Karpas-422 (cell line): ENCODE measurements around the gene DCK. TPM values are rescaled to one million over a fixed set of nuclear protein-coding genes. Genes with fewer than 3 reads are reported as not detected.
"Not testable (repeated sequence)": the region's sequence is repeated elsewhere in the genome, so short reads cannot be mapped to it uniquely, and the experiment has no call there.

Source experiments
- DNase-seq: peaks from one replicate; pipeline ENCODE4 v3.0.0-alpha.2; 2015
- H2AFZ ChIP-seq: fragments of 200-600 bp; sonication (generic); 2 replicates; pipeline ENCODE4 v1.6.1; 2014; ENCODE audit warnings: antibody characterized with exemption, low read length, mixed read lengths
- H3K27ac ChIP-seq: fragments of 200-600 bp; sonication (generic); 2 replicates; pipeline ENCODE4 v1.5.1; 2014; ENCODE audit warnings: mild to moderate bottlenecking, low read length, moderate library complexity
- H3K27me3 ChIP-seq: fragments of 200-600 bp; sonication (generic); 2 replicates; pipeline ENCODE4 v1.6.1; 2014; ENCODE audit warnings: low read length, mixed read lengths
- H3K36me3 ChIP-seq: fragments of 200-600 bp; sonication (generic); 2 replicates; pipeline ENCODE4 v1.6.1; 2014; ENCODE audit warnings: low read length, mixed read lengths; ENCODE audit not compliant: insufficient read depth
- H3K4me1 ChIP-seq: fragments of 200-600 bp; sonication (generic); 2 replicates; pipeline ENCODE4 v1.6.1; 2014; ENCODE audit warnings: mild to moderate bottlenecking, low read length, mixed read lengths
- H3K4me2 ChIP-seq: fragments of 200-600 bp; sonication (generic); 2 replicates; pipeline ENCODE4 v1.6.1; 2014; ENCODE audit warnings: low read length, low read depth, mild to moderate bottlenecking; ENCODE audit not compliant: poor library complexity, severe bottlenecking
- H3K4me3 ChIP-seq: fragments of 200-600 bp; sonication (generic); 2 replicates; pipeline ENCODE4 v1.5.1; 2014; ENCODE audit warnings: mild to moderate bottlenecking, antibody characterized with exemption, low read length, mixed read lengths
- H3K79me2 ChIP-seq: fragments of 200-600 bp; sonication (generic); 2 replicates; pipeline ENCODE4 v1.6.1; 2014; ENCODE audit warnings: mild to moderate bottlenecking, low read length, mixed read lengths
- H3K9ac ChIP-seq: fragments of 200-600 bp; sonication (generic); 2 replicates; pipeline ENCODE4 v1.6.0; 2014; ENCODE audit warnings: low read length
- H3K9me2 ChIP-seq: fragments of 200-600 bp; sonication (generic), shearing (Covaris generic); replicated peaks from 2 replicates; pipeline ENCODE4 v1.6.0; 2014; ENCODE audit warnings: mild to moderate bottlenecking, low read length, moderate library complexity; ENCODE audit not compliant: insufficient read depth
- H3K9me3 ChIP-seq: fragments of 300-700, 200-600 bp; sonication (generic); 2 replicates; pipeline ENCODE4 v1.6.1; 2014; ENCODE audit warnings: low read length, mixed read lengths
- H4K20me1 ChIP-seq: fragments of 200-600 bp; sonication (generic); 2 replicates; pipeline ENCODE4 v1.6.1; 2014; ENCODE audit warnings: mild to moderate bottlenecking, antibody characterized with exemption, low read length, low read depth; ENCODE audit not compliant: insufficient read depth
- total RNA-seq: library from RNA; depleted of rRNA; stranded (reverse); fragments of >200 nt; shearing (Covaris generic); gene quantifications from 2 replicates; pipeline ENCODE4 v1.2.3, GENCODE V29; 2014; ENCODE audit warnings: low replicate concordance

Gene DCK
- total RNA-seq, 1 experiment from 2014 or later: 148 TPM

- Histone ChIP-seq H3K27me3 (no peaks in the 10 kb centered on the region), H4K20me1 (peaks cover 8% of the 10 kb centered on the region), H3K4me2 (peak overlapping the region; percentile 85), H3K4me1 (peaks cover 46% of the 10 kb centered on the region), H3K9me2 (no peaks in the 10 kb centered on the region), H3K79me2 (peaks cover 42% of the 10 kb centered on the region), H2AFZ (no peak overlapping the region), H3K9ac (peak overlapping the region; percentile 94), H3K27ac (peak overlapping the region; percentile 96), H3K9me3 (no peaks in the 10 kb centered on the region), H3K36me3 (peaks cover 17% of the 10 kb centered on the region), H3K4me3 (peak overlapping the region; percentile 82)
- DNase-seq: peak; percentile 81
Measured at GRCh38 chr4:70992391-70992881, 1.0 kb upstream of the DCK start.

- H3K4me3 ChIP-seq: peak overlapping the region; percentile 82
- H3K9me2 ChIP-seq: no peaks in the 10 kb centered on the region
- H3K27me3 ChIP-seq: no peaks in the 10 kb centered on the region
- peaks cover 57% of the 10 kb centered on the region for H3K79me2 ChIP-seq
- DNase-seq: peak; percentile 68
- peak overlapping the region; percentile 96 for H3K27ac ChIP-seq
- peaks cover 52% of the 10 kb centered on the region for H3K4me1 ChIP-seq
- peaks cover 9% of the 10 kb centered on the region for H4K20me1 ChIP-seq
- H3K9ac ChIP-seq: peak overlapping the region; percentile 94
- H3K9me3 ChIP-seq: no peaks in the 10 kb centered on the region
- no peak overlapping the region; the same call in 1 of the 2 replicates for H2AFZ ChIP-seq
- peaks cover 29% of the 10 kb centered on the region for H3K36me3 ChIP-seq
- peak overlapping the region; percentile 85 for H3K4me2 ChIP-seq
Measured at GRCh38 chr4:70994069-70994366, 569 bp downstream of the DCK start.

GRCh38 chr4:70994387-70995099, 1.1 kb downstream of the DCK start:
- Histone ChIP-seq H2AFZ (no peak overlapping the region), H3K4me1 (peaks cover 52% of the 10 kb centered on the region)

GRCh38 chr4:70996018-70996360, 2.5 kb downstream of the DCK start:
- H3K79me2 ChIP-seq: peaks cover 75% of the 10 kb centered on the region

More at GRCh38 chr4:70994387-70995099, 1.1 kb downstream of the DCK start:
- Histone ChIP-seq H3K36me3 (peaks cover 32% of the 10 kb centered on the region), H3K4me2 (peak overlapping the region; percentile 85), H3K4me3 (peak overlapping the region; percentile 82), H3K79me2 (peaks cover 63% of the 10 kb centered on the region), H3K27ac (peak overlapping the region; percentile 96), H3K9ac (peak overlapping the region; percentile 94), H4K20me1 (peaks cover 9% of the 10 kb centered on the region), H3K9me2 (no peaks in the 10 kb centered on the region), H3K9me3 (no peaks in the 10 kb centered on the region), H3K27me3 (no peaks in the 10 kb centered on the region)
- DNase-seq: peak; percentile 93

GRCh38 chr4:70997036-70997435, 3.6 kb downstream of the DCK start:
- H4K20me1 ChIP-seq: peaks cover 9% of the 10 kb centered on the region

More at GRCh38 chr4:70996018-70996360, 2.5 kb downstream of the DCK start:
- no peak overlapping the region for H2AFZ ChIP-seq
- peak overlapping the region; percentile 96 for H3K27ac ChIP-seq
- H3K4me3 ChIP-seq: peak overlapping the region; percentile 82
- H3K9me2 ChIP-seq: no peaks in the 10 kb centered on the region
- H3K27me3 ChIP-seq: no peaks in the 10 kb centered on the region
- peaks cover 9% of the 10 kb centered on the region for H4K20me1 ChIP-seq
- H3K9me3 ChIP-seq: no peaks in the 10 kb centered on the region
- peaks cover 37% of the 10 kb centered on the region for H3K36me3 ChIP-seq
- DNase-seq: peak; percentile 67
- H3K4me1 ChIP-seq: peaks cover 57% of the 10 kb centered on the region
- peak overlapping the region; percentile 94 for H3K9ac ChIP-seq
- peak overlapping the region; percentile 85 for H3K4me2 ChIP-seq

GRCh38 chr4:70997546-70997945, 4.1 kb downstream of the DCK start:
- Histone ChIP-seq H2AFZ (no peak overlapping the region), H3K36me3 (peaks cover 45% of the 10 kb centered on the region), H3K4me2 (peak overlapping the region; percentile 85), H3K27ac (peak overlapping the region; percentile 96), H4K20me1 (peaks cover 9% of the 10 kb centered on the region), H3K27me3 (no peaks in the 10 kb centered on the region), H3K9me3 (no peaks in the 10 kb centered on the region), H3K79me2 (peaks cover 91% of the 10 kb centered on the region), H3K9me2 (no peaks in the 10 kb centered on the region), H3K4me3 (peak overlapping the region; percentile 82), H3K9ac (peak overlapping the region; percentile 94), H3K4me1 (peaks cover 59% of the 10 kb centered on the region)
- DNase-seq: no peak

More at GRCh38 chr4:70997036-70997435, 3.6 kb downstream of the DCK start:
- no peak overlapping the region for H2AFZ ChIP-seq
- no peaks in the 10 kb centered on the region for H3K9me3 ChIP-seq
- H3K36me3 ChIP-seq: peaks cover 43% of the 10 kb centered on the region
- H3K27me3 ChIP-seq: no peaks in the 10 kb centered on the region
- H3K79me2 ChIP-seq: peaks cover 86% of the 10 kb centered on the region
- peak overlapping the region; percentile 96 for H3K27ac ChIP-seq
- no peak for DNase-seq
- peak overlapping the region; percentile 82 for H3K4me3 ChIP-seq
- peak overlapping the region; percentile 85 for H3K4me2 ChIP-seq
- H3K9me2 ChIP-seq: no peaks in the 10 kb centered on the region
- peaks cover 59% of the 10 kb centered on the region for H3K4me1 ChIP-seq
- peak overlapping the region; percentile 94 for H3K9ac ChIP-seq

GRCh38 chr4:70999639-71000038, 6.2 kb downstream of the DCK start:
- H4K20me1 ChIP-seq, H3K9me2 ChIP-seq, H3K9me3 ChIP-seq, H3K27ac ChIP-seq, H3K4me3 ChIP-seq, H3K27me3 ChIP-seq, H3K4me2 ChIP-seq, H2AFZ ChIP-seq, H3K9ac ChIP-seq, DNase-seq: not testable (repeated sequence)
- Histone ChIP-seq H3K36me3 (peaks cover 46% of the 10 kb centered on the region), H3K4me1 (peaks cover 73% of the 10 kb centered on the region), H3K79me2 (peaks cover 97% of the 10 kb centered on the region)

- not testable (repeated sequence) for H3K27ac ChIP-seq, H4K20me1 ChIP-seq, H3K27me3 ChIP-seq, H3K4me2 ChIP-seq, H3K9ac ChIP-seq, H3K9me2 ChIP-seq, H3K4me3 ChIP-seq, H3K9me3 ChIP-seq, DNase-seq, H2AFZ ChIP-seq
- Histone ChIP-seq H3K36me3 (peaks cover 43% of the 10 kb centered on the region), H3K4me1 (peaks cover 73% of the 10 kb centered on the region), H3K79me2 (peaks cover 97% of the 10 kb centered on the region)
Measured at GRCh38 chr4:71001363-71001762, 7.9 kb downstream of the DCK start.
